A673 (cell line): Measurements from ENCODE around the gene ESR2. TPM values are rescaled to one million over a fixed set of nuclear protein-coding genes. Genes with fewer than 3 reads are reported as not detected.

Experiments
- BruUV-seq: library from RNA; stranded (reverse); fragments of 400-500 nt; replicated peaks from 2 replicates; lab custom pipeline; 2021; lab: Mats Ljungman, UMichigan
- CTCF ChIA-PET: fragments of 300-600 bp; sonication (Branson Sonifier 250); formaldehyde crosslinking; loops from one replicate; lab custom pipeline; 2022; ENCODE audit warnings: antibody characterized with exemption; lab: Charles Lee
- POLR2A ChIA-PET: fragments of 300-600 bp; sonication (Branson Sonifier 250); formaldehyde crosslinking; loops from one replicate; lab custom pipeline; 2022; ENCODE audit warnings: antibody characterized with exemption; ENCODE audit not compliant: low non-redundant PET; lab: Charles Lee
- DNase-seq: peaks from one replicate; pipeline ENCODE4 v3.0.0-alpha.2; 2015; ENCODE audit warnings: low spot score
- H3K27ac ChIP-seq: fragments of 200-600 bp; sonication (generic); 2 replicates; pipeline ENCODE4 v1.5.1; 2016; ENCODE audit warnings: mixed run types, low read depth, mild to moderate bottlenecking, mixed read lengths, antibody characterized with exemption, low read length; ENCODE audit not compliant: poor library complexity, severe bottlenecking
- H3K27me3 ChIP-seq: fragments of 200-600 bp; sonication (generic); replicated peaks from 2 replicates; pipeline ENCODE4 v1.6.1; 2017; ENCODE audit warnings: mixed run types, low read depth, mild to moderate bottlenecking, mixed read lengths, antibody characterized with exemption, low read length; ENCODE audit not compliant: insufficient read depth, poor library complexity
- H3K36me3 ChIP-seq: fragments of 200-600 bp; sonication (generic); 2 replicates; pipeline ENCODE4 v1.6.1; 2016; ENCODE audit warnings: mixed run types, mild to moderate bottlenecking, mixed read lengths, antibody characterized with exemption, low read length; ENCODE audit not compliant: insufficient read depth, poor library complexity, severe bottlenecking
- H3K4me1 ChIP-seq: fragments of 200-600 bp; sonication (generic); 2 replicates; pipeline ENCODE4 v1.6.1; 2017; ENCODE audit warnings: mixed run types, mild to moderate bottlenecking, mixed read lengths, antibody characterized with exemption, low read length; ENCODE audit not compliant: insufficient read depth, poor library complexity, severe bottlenecking
- H3K4me3 ChIP-seq: fragments of 200-600 bp; sonication (generic); 2 replicates; pipeline ENCODE4 v1.5.1; 2016; ENCODE audit warnings: low read depth, mixed run types, mild to moderate bottlenecking, mixed read lengths, low read length; ENCODE audit not compliant: poor library complexity, severe bottlenecking
- H3K9me3 ChIP-seq: fragments of 200-600 bp; sonication (generic); 2 replicates; pipeline ENCODE4 v1.6.1; 2016; ENCODE audit warnings: mixed run types, low read depth, mild to moderate bottlenecking, mixed read lengths, antibody characterized with exemption, low read length; ENCODE audit not compliant: poor library complexity, severe bottlenecking
- EZH2 ChIP-seq: fragments of 200-600 bp; sonication (generic); IDR thresholded peaks from 2 replicates; pipeline ENCODE4 v1.6.1; 2017; ENCODE audit warnings: borderline replicate concordance, low read depth, mild to moderate bottlenecking, mixed read lengths, antibody characterized with exemption, low read length; ENCODE audit not compliant: poor library complexity, severe bottlenecking
- intact Hi-C: fragments of 100-400 bp; cut with micrococcal nuclease; formaldehyde crosslinking; loops from one replicate; pipeline ENCODE4 v1.10.0; 2022; ENCODE audit not compliant: unreplicated experiment
- total RNA-seq: library from RNA; stranded (reverse); gene quantifications from 2 replicates; pipeline ENCODE4 v1.2.3, GENCODE V29; 2021
- TF ChIP-seq, protein P1 (sequence below): fragments of 300-800, 200-600 bp; sonication (generic); conservative IDR thresholded peaks from 2 replicates; pipeline ENCODE4 v1.5.1; 2017; ENCODE audit warnings: low read depth, mild to moderate bottlenecking, antibody characterized with exemption, low read length, moderate library complexity, mixed read lengths

The ESR2 gene
- total RNA-seq, 1 experiment from 2014 or later: 0.71 TPM

DNA sequence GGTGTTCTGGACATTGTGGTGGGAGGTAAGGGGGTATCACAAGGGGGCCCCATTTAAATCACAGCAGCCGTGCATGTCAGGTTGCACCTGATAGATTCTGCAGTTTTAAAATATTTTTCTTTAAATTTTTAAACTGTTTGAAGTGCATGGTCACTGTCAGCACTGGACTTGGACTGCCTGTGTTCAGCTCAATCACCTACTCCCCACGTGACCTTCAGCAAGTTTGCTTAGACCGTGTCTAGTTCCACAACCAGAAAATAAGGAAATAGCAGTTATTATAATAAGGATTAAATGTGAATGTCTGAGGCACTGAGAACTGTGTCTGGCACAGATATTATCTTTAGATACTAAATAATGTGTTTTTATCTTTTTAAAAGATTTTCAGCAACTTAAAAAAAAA lies 64.7 kb downstream of the ESR2 start:
- no peak overlapping the region for H3K4me3 ChIP-seq
- H3K4me1 ChIP-seq: no peaks in the 10 kb centered on the region
- no peaks in the 10 kb centered on the region for H3K27me3 ChIP-seq
- intact Hi-C loops: no loop called here
- ChIA-PET POLR2A (no interaction called here), CTCF (no interaction called here)
- H3K36me3 ChIP-seq: peaks cover 3% of the 10 kb centered on the region
- H3K27ac ChIP-seq: no peak overlapping the region
- no TSS peak for BruUV-seq
- H3K9me3 ChIP-seq: no peaks in the 10 kb centered on the region
- no peak for DNase-seq
- TF ChIP-seq, protein P1, sequence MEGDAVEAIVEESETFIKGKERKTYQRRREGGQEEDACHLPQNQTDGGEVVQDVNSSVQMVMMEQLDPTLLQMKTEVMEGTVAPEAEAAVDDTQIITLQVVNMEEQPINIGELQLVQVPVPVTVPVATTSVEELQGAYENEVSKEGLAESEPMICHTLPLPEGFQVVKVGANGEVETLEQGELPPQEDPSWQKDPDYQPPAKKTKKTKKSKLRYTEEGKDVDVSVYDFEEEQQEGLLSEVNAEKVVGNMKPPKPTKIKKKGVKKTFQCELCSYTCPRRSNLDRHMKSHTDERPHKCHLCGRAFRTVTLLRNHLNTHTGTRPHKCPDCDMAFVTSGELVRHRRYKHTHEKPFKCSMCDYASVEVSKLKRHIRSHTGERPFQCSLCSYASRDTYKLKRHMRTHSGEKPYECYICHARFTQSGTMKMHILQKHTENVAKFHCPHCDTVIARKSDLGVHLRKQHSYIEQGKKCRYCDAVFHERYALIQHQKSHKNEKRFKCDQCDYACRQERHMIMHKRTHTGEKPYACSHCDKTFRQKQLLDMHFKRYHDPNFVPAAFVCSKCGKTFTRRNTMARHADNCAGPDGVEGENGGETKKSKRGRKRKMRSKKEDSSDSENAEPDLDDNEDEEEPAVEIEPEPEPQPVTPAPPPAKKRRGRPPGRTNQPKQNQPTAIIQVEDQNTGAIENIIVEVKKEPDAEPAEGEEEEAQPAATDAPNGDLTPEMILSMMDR: no peak
- no peak for TF ChIP-seq EZH2

DNA sequence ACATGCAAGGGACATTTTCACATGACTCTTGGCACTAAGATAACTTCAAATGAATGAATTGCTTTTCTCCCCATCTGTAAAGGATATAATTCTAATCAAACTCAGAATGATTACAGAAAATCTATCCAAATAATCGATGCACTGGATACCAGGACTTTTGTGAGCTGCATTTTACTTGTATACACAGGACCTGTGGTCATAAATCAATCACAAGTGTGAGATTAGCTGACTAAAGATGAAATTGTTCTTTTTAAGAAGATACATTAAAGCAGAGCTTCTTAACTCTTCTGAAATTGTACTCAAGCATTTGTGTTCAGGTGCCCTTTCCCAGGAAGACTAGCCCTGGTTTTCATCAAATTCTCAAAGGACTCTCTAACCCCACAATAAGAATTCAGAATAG lies 66.3 kb downstream of the ESR2 start:
- Histone ChIP-seq H3K9me3 (no peaks in the 10 kb centered on the region), H3K4me1 (no peaks in the 10 kb centered on the region), H3K36me3 (peaks cover 3% of the 10 kb centered on the region), H3K27ac (no peak overlapping the region), H3K4me3 (no peak overlapping the region), H3K27me3 (no peaks in the 10 kb centered on the region)
- BruUV-seq: no TSS peak
- TF ChIP-seq, protein P1: no peak
- no peak for TF ChIP-seq EZH2
- intact Hi-C loops: no loop called here
- ChIA-PET CTCF (no interaction called here), POLR2A (no interaction called here)
- DNase-seq: no peak

DNA sequence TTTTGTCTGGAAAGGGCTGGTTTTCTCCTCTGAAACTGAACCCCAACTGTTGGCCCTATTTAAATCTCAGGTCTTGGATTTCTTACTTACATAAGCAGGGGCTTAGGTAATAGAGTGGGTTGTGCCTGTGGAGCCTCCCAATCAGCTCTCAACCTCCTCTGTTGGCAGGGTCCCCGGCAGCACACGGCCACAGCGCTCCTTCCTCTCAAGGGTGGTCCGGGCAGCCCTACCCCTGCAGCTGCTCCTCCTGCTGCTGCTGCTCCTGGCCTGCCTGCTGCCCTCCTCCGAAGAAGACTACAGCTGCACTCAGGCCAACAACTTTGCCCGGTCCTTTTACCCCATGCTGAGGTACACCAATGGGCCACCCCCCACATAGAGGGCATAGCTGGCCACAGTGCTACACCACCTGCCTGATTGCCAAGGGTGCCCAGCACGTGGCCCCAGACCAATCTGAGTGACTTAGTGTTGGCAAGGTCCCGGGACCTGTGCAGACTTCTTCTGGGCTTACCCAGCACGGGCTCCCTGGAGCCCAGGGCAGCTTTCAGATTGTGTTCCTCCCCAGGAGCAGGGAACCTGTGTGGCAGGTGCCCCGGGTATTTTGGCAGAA lies 68.9 kb downstream of the ESR2 start:
- H3K4me3 ChIP-seq: no peak overlapping the region
- DNase-seq: no peak
- no peak overlapping the region for H3K27ac ChIP-seq
- no peaks in the 10 kb centered on the region for H3K27me3 ChIP-seq
- TF ChIP-seq EZH2: no peak
- TF ChIP-seq, protein P1: no peak
- H3K9me3 ChIP-seq: no peaks in the 10 kb centered on the region
- no peaks in the 10 kb centered on the region for H3K4me1 ChIP-seq
- ChIA-PET POLR2A (no interaction called here), CTCF (no interaction called here)
- intact Hi-C loops: no loop called here
- peaks cover 8% of the 10 kb centered on the region for H3K36me3 ChIP-seq
- BruUV-seq: no TSS peak
